GM21529 (cell line): ENCODE data around the gene PRR29.

Experiments used
- ATAC-seq: cut with Tn5 transposase; IDR thresholded peaks from one replicate; pipeline ENCODE4 v1.9.1; 2021; ENCODE audit not compliant: unreplicated experiment

The PRR29 gene

DNA sequence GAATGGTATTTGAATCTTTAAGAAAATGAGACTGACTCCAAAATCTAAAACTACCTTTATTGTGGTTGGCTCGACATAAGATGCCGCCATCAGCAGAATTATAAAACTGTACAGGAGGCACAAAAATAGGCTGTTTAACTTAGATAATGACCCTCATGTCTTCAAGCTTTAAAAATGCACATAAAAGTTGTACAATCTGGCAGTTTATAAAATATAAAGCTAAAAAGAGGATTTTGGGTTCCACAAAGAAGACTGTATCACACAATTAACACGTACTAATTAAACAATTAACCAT is 40.9 kb downstream of the PRR29 start:
- no peak for ATAC-seq

GRCh38 chr17:64040206-64040605 is 42.1 kb downstream of the PRR29 start:
- no peak for ATAC-seq

DNA sequence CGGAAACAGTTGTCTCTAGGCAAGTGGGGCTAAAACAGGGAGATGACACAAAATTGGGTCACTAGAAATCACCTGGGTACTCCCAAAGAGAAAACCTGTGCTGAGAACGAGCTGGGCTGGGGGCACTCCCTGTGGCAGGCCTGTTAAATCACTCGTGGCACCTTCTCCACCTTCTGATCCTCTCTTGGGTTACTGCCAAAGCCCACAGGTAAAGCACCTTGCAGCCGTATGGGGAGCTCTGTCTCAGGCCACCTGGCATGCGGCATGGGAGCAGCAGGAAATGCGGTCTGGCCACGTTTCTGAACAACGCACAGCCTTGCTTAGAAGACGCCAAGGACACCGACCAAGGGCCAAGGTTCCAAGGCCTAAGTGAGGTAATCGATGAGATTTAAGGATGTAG is 43.8 kb downstream of the PRR29 start:
- no peak for ATAC-seq

DNA sequence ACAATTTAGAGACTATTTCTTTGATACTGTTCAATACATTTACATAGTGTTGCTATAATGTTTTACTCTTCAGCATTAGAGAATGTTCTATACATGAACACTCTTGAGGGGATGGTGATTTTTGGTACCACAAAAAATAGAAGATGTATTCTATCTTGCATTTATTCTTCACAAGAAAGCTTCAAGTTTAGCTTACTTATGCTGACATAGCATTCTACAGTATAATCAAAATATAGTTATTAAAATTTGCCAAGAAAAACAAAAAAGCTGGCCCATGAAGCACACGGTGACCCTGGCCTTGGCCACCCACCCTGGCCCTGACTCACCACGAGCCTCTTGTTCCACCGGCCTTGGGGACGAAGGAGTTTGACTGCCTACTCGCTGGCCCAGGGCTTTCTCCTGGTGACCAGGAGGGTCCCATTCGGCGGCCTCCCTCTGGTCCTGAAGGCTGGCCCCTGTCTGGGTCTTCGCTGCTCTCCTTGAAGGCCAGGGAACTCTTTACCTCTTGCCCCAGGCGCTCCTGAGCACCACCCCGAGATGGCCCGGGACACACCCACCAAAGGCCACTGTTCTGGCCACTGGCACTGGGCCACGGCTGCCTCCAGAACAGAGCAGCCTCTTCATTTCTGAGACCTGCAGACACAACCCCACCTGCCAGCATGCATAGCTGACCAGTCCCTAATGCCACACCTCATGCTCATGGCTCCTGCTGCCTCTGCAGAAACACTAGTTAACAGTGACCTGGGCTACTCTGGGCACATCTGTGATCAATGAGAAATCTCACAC is 44.7 kb downstream of the PRR29 start:
- no peak for ATAC-seq

DNA sequence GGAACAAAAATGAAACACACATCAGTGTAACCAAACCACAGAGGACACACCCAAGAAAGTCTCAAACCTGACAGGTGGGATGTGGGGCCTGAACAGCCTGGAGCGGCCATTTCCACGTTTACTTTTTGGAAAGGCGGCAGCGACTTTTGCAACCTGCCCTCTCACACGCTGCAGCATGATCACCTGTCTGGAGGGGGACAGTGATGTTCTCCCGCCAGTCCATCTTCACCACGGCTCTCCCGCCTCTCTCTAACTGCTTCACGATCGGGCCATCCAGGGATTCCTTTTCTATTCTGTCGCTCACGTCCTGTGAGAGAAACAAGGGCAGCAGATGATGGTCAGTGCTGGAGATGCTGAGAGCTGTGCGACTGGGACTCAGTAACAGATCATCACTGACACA is 47.0 kb downstream of the PRR29 start:
- no peak for ATAC-seq

DNA sequence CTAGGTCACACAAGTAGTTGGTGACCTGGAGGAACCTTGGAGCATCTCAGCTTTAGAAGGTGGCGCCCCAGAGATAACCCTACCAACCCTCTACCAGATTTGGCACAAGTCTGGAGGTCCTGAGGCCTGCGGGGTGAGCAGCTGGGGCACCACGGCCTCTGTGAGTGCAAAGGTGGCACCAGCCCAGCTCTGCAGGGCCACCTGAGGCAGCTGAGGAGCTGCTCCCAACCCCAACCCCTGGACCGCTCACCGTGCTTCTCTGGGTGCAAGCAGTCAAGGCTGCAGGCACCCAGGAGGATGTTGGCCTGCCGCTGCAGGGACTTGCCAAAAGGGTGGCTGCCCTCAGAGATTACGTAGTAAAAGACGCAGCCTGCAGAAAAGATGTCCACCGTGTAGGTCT is 50.7 kb downstream of the PRR29 start:
- ATAC-seq: no peak

DNA sequence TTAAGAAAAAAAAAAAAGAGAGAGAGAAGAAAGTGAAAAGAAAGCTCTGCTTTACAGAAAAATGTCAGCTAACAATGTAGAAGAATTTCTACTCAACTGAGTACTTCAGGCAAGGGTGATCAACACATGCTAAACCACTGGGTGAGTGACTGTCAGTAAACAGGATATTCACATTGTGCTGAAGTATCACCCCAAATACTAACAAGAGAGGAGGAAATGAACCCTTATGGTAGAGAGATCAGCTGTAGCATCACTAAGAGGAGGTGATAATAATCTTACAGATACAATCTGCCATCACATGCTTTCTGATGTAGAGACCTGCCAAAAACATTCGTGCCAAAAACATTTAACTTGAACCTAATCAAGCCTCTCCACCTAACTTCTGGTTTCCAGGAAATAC is 53.0 kb downstream of the PRR29 start:
- no peak for ATAC-seq

GRCh38 chr17:64053101-64053500 is 55.0 kb downstream of the PRR29 start:
- no peak for ATAC-seq
